GM23338 (cell line): Measurements from ENCODE around the gene ACSBG1. TPM values are rescaled to one million over a fixed set of nuclear protein-coding genes. Genes with fewer than 3 reads are reported as not detected.

ENCODE experiments used
- ATAC-seq: fragments of 200-7000 bp; cut with Tn5 transposase; 3 replicates; pipeline ENCODE4 v1.9.1; 2020
- DNase-seq: peaks from one replicate; pipeline ENCODE4 v3.0.0-alpha.2; 2015; ENCODE audit warnings: low spot score
- H2AFZ ChIP-seq: fragments of 200-600 bp; sonication (generic); 2 replicates; pipeline ENCODE4 v1.8.0; 2016; ENCODE audit warnings: antibody characterized with exemption, mild to moderate bottlenecking, moderate library complexity
- H3F3A ChIP-seq: fragments of 200-600 bp; sonication (generic); replicated peaks from 2 replicates; pipeline ENCODE4 v1.8.0; 2017; ENCODE audit warnings: antibody characterized with exemption, mixed run types, low read depth
- H3K27ac ChIP-seq: fragments of 200-600 bp; sonication (generic); 2 replicates; pipeline ENCODE4 v1.6.1; 2016; ENCODE audit warnings: low read depth
- H3K27me3 ChIP-seq: fragments of 200-600 bp; sonication (generic); 2 replicates; pipeline ENCODE4 v1.8.0; 2016; ENCODE audit warnings: mild to moderate bottlenecking, mixed run types, moderate library complexity; ENCODE audit not compliant: insufficient read depth
- H3K36me3 ChIP-seq: fragments of 200-600 bp; sonication (generic); 2 replicates; pipeline ENCODE4 v1.8.0; 2016; ENCODE audit warnings: mild to moderate bottlenecking; ENCODE audit not compliant: insufficient read depth
- H3K4me1 ChIP-seq: fragments of 200-600 bp; sonication (generic); 2 replicates; pipeline ENCODE4 v1.8.0; 2016; ENCODE audit warnings: mild to moderate bottlenecking, moderate library complexity; ENCODE audit not compliant: insufficient read depth
- H3K4me2 ChIP-seq: fragments of 200-600 bp; sonication (generic); 2 replicates; pipeline ENCODE4 v1.7.1; 2017; ENCODE audit warnings: mixed run types
- H3K4me3 ChIP-seq: fragments of 200-600 bp; sonication (generic); 2 replicates; pipeline ENCODE4 v1.6.1; 2016; ENCODE audit warnings: mixed run types
- H3K79me2 ChIP-seq: fragments of 200-600 bp; sonication (generic); replicated peaks from 2 replicates; pipeline ENCODE4 v1.8.0; 2017; ENCODE audit warnings: mild to moderate bottlenecking; ENCODE audit not compliant: insufficient read depth
- H3K9me2 ChIP-seq: fragments of 200-600 bp; sonication (generic); 2 replicates; pipeline ENCODE4 v1.8.0; 2017; ENCODE audit not compliant: insufficient read depth
- H4K20me1 ChIP-seq: fragments of 200-600 bp; sonication (generic); replicated peaks from 2 replicates; pipeline ENCODE4 v1.8.0; 2017; ENCODE audit warnings: mild to moderate bottlenecking; ENCODE audit not compliant: insufficient read depth
- H3K27ac Mint-ChIP-seq: 2 replicates; pipeline ENCODE4 v1.8.0; 2020; ENCODE audit warnings: inconsistent platforms, mild to moderate bottlenecking, moderate library complexity, mixed read lengths
- H3K27me3 Mint-ChIP-seq: 3 replicates; pipeline ENCODE4 v1.8.0; 2022; ENCODE audit warnings: low read depth, mild to moderate bottlenecking, moderate library complexity, mixed read lengths, inconsistent platforms; ENCODE audit not compliant: insufficient read depth, poor library complexity
- H3K36me3 Mint-ChIP-seq: 3 replicates; pipeline ENCODE4 v1.8.0; 2021; ENCODE audit warnings: low read depth, mild to moderate bottlenecking, inconsistent platforms, moderate library complexity, mixed read lengths
- H3K4me1 Mint-ChIP-seq: 3 replicates; pipeline ENCODE4 v1.8.0; 2020; ENCODE audit warnings: mild to moderate bottlenecking, inconsistent platforms, mixed read lengths
- H3K4me3 Mint-ChIP-seq: 3 replicates; pipeline ENCODE4 v1.8.0; 2021; ENCODE audit warnings: moderate library complexity, mild to moderate bottlenecking, inconsistent platforms, mixed read lengths
- H3K9me3 Mint-ChIP-seq: 3 replicates; pipeline ENCODE4 v1.8.0; 2020; ENCODE audit warnings: moderate library complexity, mild to moderate bottlenecking, inconsistent platforms, mixed read lengths
- ETS1 ChIP-seq: IDR thresholded peaks from 2 replicates; pipeline ENCODE4 v1.6.1; 2016; ENCODE audit warnings: antibody characterized with exemption
- EZH2 ChIP-seq: fragments of 200-600 bp; sonication (generic); IDR thresholded peaks from one replicate; pipeline ENCODE4 v1.8.0; 2017; ENCODE audit warnings: antibody characterized with exemption, mild to moderate bottlenecking, low read depth; ENCODE audit not compliant: unreplicated experiment
- STAT1 ChIP-seq: IDR thresholded peaks from one replicate; pipeline ENCODE4 v1.6.1; 2016; ENCODE audit warnings: antibody characterized with exemption; ENCODE audit not compliant: unreplicated experiment
- ZNF114 ChIP-seq: fragments of 250-450 bp; sonication (Bioruptor Pico); IDR thresholded peaks from 2 replicates; pipeline ENCODE4 v1.5.0; 2020; ENCODE audit warnings: mild to moderate bottlenecking, moderate library complexity
- ZNF331 ChIP-seq: fragments of 250-450 bp; sonication (Bioruptor Pico); IDR thresholded peaks from 2 replicates; pipeline ENCODE4 v1.5.0; 2020; ENCODE audit warnings: low read depth, mild to moderate bottlenecking, moderate library complexity
- ZNF462 ChIP-seq: fragments of 250-450 bp; sonication (Bioruptor Pico); IDR thresholded peaks from 2 replicates; pipeline ENCODE4 v1.5.0; 2020; ENCODE audit warnings: mild to moderate bottlenecking, moderate library complexity
- polyA plus RNA-seq: library from polyadenylated mRNA; unstranded; fragments of >200 nt; fragmentation: Nextera tagmentation; extraction: Ambion mirVana; gene quantifications from 2 replicates; pipeline ENCODE4 v1.2.1, GENCODE V29; 2016
- total RNA-seq: library from RNA; depleted of rRNA; stranded (reverse); fragments of >200 nt; shearing (Covaris generic); gene quantifications from 2 replicates; pipeline ENCODE4 v1.2.3, GENCODE V29; 2014
- TF ChIP-seq, protein P1 (sequence below): IDR thresholded peaks from one replicate; pipeline ENCODE4 v1.6.1; 2018; ENCODE audit warnings: antibody characterized with exemption; ENCODE audit not compliant: unreplicated experiment
- TF ChIP-seq, protein P2 (sequence below), 2 experiments: fragments of 200-600 bp in 1 of 2; sonication (generic) in 1 of 2; conservative IDR thresholded peaks; 2 replicates each; pipeline versions ENCODE4 v1.5.1 to v1.6.1; 2016 to 2017; ENCODE audit warnings: antibody characterized with exemption in 2 of 2, low read depth in 2 of 2, mild to moderate bottlenecking in 2 of 2, moderate library complexity in 1 of 2

Gene ACSBG1
- total and polyA plus RNA-seq, 2 experiments from 2014 or later, result 1.9 to 10.0 TPM

GRCh38 chr15:78147566-78147965 lies 86.8 kb downstream of the ACSBG1 start (continued):
- TF ChIP-seq, protein P1, sequence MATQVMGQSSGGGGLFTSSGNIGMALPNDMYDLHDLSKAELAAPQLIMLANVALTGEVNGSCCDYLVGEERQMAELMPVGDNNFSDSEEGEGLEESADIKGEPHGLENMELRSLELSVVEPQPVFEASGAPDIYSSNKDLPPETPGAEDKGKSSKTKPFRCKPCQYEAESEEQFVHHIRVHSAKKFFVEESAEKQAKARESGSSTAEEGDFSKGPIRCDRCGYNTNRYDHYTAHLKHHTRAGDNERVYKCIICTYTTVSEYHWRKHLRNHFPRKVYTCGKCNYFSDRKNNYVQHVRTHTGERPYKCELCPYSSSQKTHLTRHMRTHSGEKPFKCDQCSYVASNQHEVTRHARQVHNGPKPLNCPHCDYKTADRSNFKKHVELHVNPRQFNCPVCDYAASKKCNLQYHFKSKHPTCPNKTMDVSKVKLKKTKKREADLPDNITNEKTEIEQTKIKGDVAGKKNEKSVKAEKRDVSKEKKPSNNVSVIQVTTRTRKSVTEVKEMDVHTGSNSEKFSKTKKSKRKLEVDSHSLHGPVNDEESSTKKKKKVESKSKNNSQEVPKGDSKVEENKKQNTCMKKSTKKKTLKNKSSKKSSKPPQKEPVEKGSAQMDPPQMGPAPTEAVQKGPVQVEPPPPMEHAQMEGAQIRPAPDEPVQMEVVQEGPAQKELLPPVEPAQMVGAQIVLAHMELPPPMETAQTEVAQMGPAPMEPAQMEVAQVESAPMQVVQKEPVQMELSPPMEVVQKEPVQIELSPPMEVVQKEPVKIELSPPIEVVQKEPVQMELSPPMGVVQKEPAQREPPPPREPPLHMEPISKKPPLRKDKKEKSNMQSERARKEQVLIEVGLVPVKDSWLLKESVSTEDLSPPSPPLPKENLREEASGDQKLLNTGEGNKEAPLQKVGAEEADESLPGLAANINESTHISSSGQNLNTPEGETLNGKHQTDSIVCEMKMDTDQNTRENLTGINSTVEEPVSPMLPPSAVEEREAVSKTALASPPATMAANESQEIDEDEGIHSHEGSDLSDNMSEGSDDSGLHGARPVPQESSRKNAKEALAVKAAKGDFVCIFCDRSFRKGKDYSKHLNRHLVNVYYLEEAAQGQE, result no peak

DNA sequence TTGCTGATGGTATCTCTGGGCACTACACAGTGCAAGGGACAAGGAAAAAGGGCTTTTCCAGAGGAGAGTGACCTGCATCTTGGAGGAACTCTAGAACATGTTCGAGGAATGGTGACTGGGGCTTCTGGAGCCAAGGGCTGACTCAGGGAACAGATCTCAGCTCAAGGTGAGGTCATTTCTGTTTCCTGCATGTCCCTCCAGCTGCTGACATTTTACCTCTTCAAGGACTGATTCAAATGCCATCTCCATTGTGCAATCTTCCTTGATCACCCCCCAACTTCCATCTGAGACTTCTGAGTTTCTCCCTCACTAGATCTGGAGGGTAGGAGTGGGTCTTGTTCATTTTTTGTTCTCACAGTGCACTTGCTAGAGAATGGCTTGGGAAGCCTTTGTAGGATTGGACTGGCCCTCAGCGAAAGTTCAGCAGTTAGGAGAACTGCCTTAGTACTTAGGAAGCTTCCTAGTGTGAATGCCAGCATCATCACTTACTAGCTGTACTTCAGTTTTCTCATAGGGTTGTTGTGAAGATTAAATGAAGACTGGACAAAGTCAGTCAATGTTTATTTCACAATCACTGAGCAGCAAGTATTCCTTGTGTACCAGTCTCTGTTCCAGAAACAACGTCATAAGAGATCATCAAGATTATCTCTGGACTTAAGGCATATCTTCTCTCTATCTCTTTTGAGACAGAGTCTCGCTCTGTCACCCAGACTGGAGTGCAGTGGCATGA lies 87.8 kb downstream of the ACSBG1 start:
- peaks cover 21% of the 10 kb centered on the region for H3K4me1 Mint-ChIP-seq
- no peak overlapping the region for H3K4me3 Mint-ChIP-seq
- Histone ChIP-seq H4K20me1 (peaks cover 10% of the 10 kb centered on the region), H3F3A (no peaks in the 10 kb centered on the region; the same call in 1 of the 2 replicates), H3K4me1 (peaks cover 15% of the 10 kb centered on the region), H3K9me2 (no peaks in the 10 kb centered on the region), H3K27ac (no peak overlapping the region), H2AFZ (no peak overlapping the region), H3K27me3 (peaks cover 8% of the 10 kb centered on the region; the same call in 1 of the 2 replicates), H3K36me3 (no peaks in the 10 kb centered on the region), H3K4me3 (no peak overlapping the region), H3K79me2 (peaks cover 17% of the 10 kb centered on the region), H3K4me2 (no peak overlapping the region)
- H3K27ac Mint-ChIP-seq, result no peak overlapping the region
- no peaks in the 10 kb centered on the region for H3K9me3 Mint-ChIP-seq
- no peaks in the 10 kb centered on the region; the same call in 2 of the 3 replicates for H3K36me3 Mint-ChIP-seq
- TF ChIP-seq ZNF331 (CRISPR knock-in tag) (no peak), ETS1 (no peak), ZNF462 (CRISPR knock-in tag) (no peak), STAT1 (no peak), EZH2 (no peak), ZNF114 (CRISPR knock-in tag) (no peak)
- TF ChIP-seq, protein P2, sequence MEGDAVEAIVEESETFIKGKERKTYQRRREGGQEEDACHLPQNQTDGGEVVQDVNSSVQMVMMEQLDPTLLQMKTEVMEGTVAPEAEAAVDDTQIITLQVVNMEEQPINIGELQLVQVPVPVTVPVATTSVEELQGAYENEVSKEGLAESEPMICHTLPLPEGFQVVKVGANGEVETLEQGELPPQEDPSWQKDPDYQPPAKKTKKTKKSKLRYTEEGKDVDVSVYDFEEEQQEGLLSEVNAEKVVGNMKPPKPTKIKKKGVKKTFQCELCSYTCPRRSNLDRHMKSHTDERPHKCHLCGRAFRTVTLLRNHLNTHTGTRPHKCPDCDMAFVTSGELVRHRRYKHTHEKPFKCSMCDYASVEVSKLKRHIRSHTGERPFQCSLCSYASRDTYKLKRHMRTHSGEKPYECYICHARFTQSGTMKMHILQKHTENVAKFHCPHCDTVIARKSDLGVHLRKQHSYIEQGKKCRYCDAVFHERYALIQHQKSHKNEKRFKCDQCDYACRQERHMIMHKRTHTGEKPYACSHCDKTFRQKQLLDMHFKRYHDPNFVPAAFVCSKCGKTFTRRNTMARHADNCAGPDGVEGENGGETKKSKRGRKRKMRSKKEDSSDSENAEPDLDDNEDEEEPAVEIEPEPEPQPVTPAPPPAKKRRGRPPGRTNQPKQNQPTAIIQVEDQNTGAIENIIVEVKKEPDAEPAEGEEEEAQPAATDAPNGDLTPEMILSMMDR (conservative IDR thresholded peaks at IDR 0.05; ENCODE audit: low read depth in 2 of 2), result no peak
- ATAC-seq (no peak), DNase-seq (no peak)
- H3K27me3 Mint-ChIP-seq, result peaks cover 7% of the 10 kb centered on the region
